ENCODE measurements around the gene KIF13A. TPM values are rescaled to one million over a fixed set of nuclear protein-coding genes. Genes with fewer than 3 reads are reported as not detected.

Gene KIF13A
- total and polyA plus RNA-seq, 10 of the 15 experiments (the other 5 are each of a cell fraction or from before 2014, with no cell fraction given), result 0.02 to 0.26 (median 0.13) TPM; not detected in 2

DNA sequence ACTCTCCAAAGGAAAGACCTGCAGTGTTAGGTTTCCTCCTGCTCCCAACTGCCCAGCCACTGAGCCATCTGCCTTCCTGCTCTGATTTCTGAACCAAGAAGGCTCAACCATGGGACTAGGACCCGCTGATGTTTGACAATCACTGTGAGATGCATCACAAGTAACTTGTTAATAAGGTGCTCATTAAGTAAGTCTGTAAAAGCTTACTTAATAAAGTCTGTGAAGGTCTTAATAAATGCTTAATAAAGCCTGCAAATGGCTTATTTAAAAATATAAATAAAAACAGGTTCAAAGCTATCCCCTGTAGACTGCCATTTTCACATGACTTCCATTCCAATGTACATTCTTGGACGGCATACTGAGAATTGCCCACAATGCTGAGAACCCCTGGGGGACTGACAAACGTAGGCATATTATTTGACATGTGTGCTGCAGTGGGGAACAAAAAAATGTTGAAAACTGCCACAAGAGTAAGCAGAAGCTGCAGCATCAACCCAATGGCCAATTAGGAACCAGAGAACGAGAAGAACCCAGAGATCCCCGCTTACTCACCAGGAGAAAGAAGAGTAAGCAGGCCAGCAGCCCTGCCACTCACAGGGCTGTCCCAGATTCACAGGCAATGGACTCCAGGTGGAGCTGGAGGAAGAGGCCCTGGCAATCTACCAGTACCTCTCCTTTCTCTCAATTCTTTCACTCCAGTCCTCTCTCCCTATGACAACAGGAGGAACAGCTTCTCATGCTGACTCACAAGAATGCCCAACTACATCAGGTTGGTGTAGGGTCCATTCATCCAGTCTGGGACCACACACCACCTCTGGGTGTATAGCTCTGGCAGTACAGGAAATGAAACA lies 19.5 kb downstream of the KIF13A start (continued):
- no peak for TF ChIP-seq RELB (IDR thresholded peaks at IDR 0.05; ENCODE audit: low read depth)
- TF ChIP-seq, protein P1, sequence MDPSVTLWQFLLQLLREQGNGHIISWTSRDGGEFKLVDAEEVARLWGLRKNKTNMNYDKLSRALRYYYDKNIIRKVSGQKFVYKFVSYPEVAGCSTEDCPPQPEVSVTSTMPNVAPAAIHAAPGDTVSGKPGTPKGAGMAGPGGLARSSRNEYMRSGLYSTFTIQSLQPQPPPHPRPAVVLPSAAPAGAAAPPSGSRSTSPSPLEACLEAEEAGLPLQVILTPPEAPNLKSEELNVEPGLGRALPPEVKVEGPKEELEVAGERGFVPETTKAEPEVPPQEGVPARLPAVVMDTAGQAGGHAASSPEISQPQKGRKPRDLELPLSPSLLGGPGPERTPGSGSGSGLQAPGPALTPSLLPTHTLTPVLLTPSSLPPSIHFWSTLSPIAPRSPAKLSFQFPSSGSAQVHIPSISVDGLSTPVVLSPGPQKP (IDR thresholded peaks at IDR 0.05; ENCODE audit: low read depth, low read length), result no peak

DNA sequence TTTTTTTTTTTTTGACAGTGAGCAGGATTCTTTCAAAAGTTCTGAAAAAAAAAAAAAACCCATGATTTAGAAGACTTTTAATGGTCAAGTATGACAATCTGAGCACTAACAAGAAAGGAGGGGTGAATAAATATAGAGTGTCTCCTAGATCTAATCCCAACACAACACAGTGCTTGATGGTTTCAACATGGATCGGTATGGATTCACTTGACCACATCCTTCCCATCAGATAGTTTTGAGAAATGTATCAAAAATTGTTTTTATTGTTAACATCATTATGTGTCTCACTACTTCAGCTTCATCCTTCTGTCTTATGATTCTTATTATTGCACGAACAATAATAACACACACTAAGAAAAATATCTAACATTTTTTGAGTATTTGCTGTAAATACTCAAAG lies 21.0 kb downstream of the KIF13A start:
- no peak for DNase-seq (ENCODE audit: low read depth, low spot score)
- Histone ChIP-seq H3K79me2 (ENCODE audit: control insufficient read depth, insufficient read depth, low read length) (no peaks in the 10 kb centered on the region), H3K27me3 (replicated peaks in 1 of 2; ENCODE audit: control insufficient read depth in 2 of 2, insufficient read depth in 2 of 2, low read length in 1 of 2) (peaks cover 0 to 2% of the 10 kb centered on the region in 2 experiments; a peak in 2 of 4 replicates), H3K27ac (ENCODE audit: control insufficient read depth, insufficient read depth) (no peak overlapping the region), H3K36me3 (ENCODE audit: control insufficient read depth in 2 of 2, insufficient read depth in 2 of 2, low read length in 1 of 2) (no peaks in the 10 kb centered on the region), H4K20me1 (ENCODE audit: control insufficient read depth, insufficient read depth) (no peaks in the 10 kb centered on the region), H2AFZ (ENCODE audit: control insufficient read depth, low read depth, low read length) (no peak overlapping the region), H3K4me2 (ENCODE audit: control insufficient read depth, insufficient read depth) (no peak overlapping the region), H3K9me3 (replicated peaks; ENCODE audit: control insufficient read depth, insufficient read depth, low read length) (no peaks in the 10 kb centered on the region), H3K4me3 (no peak overlapping the region), H3K4me1 (ENCODE audit: control insufficient read depth, insufficient read depth, low read length) (no peaks in the 10 kb centered on the region), H3K9ac (ENCODE audit: control insufficient read depth, insufficient read depth, low read length) (no peak overlapping the region)
- in situ Hi-C loops (cut with MboI) (no loop called here), intact Hi-C loops (cut with micrococcal nuclease; ENCODE audit: unreplicated experiment) (no loop called here)
- 30% methylated on average over 2 of the region's 2 CpGs for WGBS (ENCODE audit: insufficient coverage, insufficient replicate concordance, low lambda C conversion rate, missing lambda C conversion rate)
- RAD21 ChIA-PET (ENCODE audit: unreplicated experiment), result no interaction called here
- CTCF ChIA-PET, result no interaction called here
- no peak for ATAC-seq
- BruUV-seq (replicated peaks), result no TSS peak
- POLR2A ChIA-PET, result no interaction called here
- FAIRE-seq, result no peak
- SMC1A ChIA-PET (ENCODE audit: uncharacterized antibody, unreplicated experiment), result no interaction called here
- TF ChIP-seq SMAD5 (IDR thresholded peaks at IDR 0.05; ENCODE audit: low read depth) (no peak), BRCA1 (IDR thresholded peaks at IDR 0.05; ENCODE audit: low read depth, low read length) (no peak), EP300 (IDR thresholded peaks at IDR 0.05; ENCODE audit: borderline replicate concordance in 1 of 2, control insufficient read depth in 1 of 2, low read depth in 2 of 2, low read length in 2 of 2) (no peak), POLR2A (IDR thresholded peaks at IDR 0.05; ENCODE audit: low read depth, low read length) (no peak), ZNF384 (IDR thresholded peaks at IDR 0.05; ENCODE audit: borderline replicate concordance, low read depth, low read length) (no peak), POLR2AphosphoS5 (IDR thresholded peaks at IDR 0.05; ENCODE audit: low read length) (no peak), NBN (IDR thresholded peaks at IDR 0.05) (no peak), TBL1XR1 (IDR thresholded peaks at IDR 0.05; ENCODE audit: low read depth, low read length) (no peak), RB1 (IDR thresholded peaks at IDR 0.05; ENCODE audit: borderline replicate concordance) (no peak)
- TF ChIP-seq, protein P2, sequence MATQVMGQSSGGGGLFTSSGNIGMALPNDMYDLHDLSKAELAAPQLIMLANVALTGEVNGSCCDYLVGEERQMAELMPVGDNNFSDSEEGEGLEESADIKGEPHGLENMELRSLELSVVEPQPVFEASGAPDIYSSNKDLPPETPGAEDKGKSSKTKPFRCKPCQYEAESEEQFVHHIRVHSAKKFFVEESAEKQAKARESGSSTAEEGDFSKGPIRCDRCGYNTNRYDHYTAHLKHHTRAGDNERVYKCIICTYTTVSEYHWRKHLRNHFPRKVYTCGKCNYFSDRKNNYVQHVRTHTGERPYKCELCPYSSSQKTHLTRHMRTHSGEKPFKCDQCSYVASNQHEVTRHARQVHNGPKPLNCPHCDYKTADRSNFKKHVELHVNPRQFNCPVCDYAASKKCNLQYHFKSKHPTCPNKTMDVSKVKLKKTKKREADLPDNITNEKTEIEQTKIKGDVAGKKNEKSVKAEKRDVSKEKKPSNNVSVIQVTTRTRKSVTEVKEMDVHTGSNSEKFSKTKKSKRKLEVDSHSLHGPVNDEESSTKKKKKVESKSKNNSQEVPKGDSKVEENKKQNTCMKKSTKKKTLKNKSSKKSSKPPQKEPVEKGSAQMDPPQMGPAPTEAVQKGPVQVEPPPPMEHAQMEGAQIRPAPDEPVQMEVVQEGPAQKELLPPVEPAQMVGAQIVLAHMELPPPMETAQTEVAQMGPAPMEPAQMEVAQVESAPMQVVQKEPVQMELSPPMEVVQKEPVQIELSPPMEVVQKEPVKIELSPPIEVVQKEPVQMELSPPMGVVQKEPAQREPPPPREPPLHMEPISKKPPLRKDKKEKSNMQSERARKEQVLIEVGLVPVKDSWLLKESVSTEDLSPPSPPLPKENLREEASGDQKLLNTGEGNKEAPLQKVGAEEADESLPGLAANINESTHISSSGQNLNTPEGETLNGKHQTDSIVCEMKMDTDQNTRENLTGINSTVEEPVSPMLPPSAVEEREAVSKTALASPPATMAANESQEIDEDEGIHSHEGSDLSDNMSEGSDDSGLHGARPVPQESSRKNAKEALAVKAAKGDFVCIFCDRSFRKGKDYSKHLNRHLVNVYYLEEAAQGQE (IDR thresholded peaks at IDR 0.05; ENCODE audit: low read depth, low read length), result no peak
- TF ChIP-seq, protein P3, sequence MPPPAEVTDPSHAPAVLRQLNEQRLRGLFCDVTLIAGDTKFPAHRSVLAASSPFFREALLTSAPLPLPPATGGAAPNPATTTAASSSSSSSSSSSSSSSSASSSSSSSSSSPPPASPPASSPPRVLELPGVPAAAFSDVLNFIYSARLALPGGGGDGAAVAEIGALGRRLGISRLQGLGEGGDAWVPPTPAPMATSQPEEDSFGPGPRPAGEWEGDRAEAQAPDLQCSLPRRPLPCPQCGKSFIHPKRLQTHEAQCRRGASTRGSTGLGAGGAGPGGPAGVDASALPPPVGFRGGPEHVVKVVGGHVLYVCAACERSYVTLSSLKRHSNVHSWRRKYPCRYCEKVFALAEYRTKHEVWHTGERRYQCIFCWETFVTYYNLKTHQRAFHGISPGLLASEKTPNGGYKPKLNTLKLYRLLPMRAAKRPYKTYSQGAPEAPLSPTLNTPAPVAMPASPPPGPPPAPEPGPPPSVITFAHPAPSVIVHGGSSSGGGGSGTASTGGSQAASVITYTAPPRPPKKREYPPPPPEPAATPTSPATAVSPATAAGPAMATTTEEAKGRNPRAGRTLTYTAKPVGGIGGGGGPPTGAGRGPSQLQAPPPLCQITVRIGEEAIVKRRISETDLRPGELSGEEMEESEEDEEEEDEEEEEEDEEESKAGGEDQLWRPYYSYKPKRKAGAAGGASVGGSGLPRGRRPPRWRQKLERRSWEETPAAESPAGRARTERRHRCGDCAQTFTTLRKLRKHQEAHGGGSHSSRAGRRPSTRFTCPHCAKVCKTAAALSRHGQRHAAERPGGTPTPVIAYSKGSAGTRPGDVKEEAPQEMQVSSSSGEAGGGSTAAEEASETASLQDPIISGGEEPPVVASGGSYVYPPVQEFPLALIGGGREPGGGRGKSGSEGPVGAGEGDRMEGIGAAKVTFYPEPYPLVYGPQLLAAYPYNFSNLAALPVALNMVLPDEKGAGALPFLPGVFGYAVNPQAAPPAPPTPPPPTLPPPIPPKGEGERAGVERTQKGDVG (CRISPR knock-in tag; IDR thresholded peaks at IDR 0.05), result no peak

Data from GM12878 (cell line).